Measurements from ENCODE around the gene RAB36.
"Not testable (repeated sequence)": the region's sequence is repeated elsewhere in the genome, so short reads cannot be mapped to it uniquely, and the experiment has no call there.

RAB36 gene

DNA sequence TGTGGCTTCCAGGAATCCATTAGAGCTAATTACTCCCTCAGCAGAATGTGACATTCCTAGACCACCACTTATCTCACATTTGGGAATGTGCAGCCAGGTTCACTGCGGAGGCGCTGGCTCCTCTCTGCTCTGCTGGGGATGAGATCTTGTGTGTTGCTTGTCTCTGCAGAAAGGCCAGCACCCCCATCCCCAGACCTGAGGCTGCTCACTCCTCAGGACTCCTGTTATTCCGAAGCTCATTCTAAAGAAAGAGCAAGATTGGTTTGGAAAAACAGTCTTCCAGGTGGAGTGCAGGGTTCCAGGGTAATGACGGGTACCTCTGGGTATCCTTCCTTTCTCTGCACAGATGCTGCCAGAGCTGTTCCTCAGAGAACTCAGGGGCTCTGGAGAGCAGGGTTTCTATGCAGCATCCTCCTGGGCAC lies 24.3 kb upstream of the RAB36 start:
- DNase-seq: no peak

DNA sequence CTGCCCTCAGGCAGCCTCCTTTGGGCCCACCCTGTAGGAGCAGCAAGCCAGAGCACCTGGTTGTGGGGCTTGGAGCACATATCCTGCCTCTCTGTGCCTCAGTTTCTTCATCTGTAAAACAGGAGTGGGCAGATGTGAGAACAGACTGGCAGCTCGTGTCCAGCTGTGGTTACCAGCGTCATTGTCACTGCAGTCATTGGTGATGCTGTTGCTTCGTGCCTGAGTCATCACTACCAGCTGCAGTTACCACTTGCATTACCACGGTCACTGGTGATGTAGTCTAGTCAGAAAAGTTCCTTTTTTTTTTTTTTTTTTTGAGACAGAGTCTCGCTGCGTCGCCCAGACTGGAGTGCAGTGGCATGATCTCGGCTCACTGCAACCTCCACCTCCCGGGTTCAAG lies 23.9 kb upstream of the RAB36 start:
- DNase-seq: no peak

DNA sequence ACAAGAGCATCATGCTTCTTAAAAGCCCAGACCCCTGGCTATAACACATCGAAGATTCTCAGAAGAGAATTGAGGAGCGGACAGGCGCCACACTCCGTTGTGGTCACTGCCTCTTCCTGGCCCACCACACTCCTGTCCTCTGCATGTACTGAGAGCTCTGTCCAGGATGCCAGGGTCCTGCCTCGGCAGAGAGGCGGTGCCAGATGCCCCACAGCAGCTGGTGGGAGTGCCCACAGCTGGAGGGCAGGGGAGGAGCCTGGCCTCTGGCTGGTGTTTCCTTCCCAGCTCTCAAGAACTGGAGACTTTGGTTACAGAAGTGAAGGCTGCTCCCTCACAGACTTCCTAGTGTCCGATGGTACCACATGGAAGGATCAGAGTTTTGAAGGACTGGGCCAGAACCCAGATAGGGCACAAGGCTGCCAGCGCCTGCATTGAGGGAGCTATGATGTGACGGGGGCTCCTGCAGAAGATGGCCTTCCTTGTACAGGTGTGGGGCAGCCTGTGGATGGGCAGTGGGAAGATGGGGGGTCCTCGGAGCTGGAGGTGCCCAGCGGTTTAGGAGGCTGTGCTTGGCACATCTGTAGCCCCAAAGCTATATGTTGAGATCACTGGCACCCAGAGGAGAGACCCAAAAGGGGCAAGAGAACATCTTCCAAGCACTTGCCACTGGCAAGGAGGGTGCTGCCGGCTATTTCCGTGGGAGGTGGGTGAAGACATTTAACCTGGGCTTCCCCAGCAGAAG lies 22.9 kb upstream of the RAB36 start:
- no peak for DNase-seq

DNA sequence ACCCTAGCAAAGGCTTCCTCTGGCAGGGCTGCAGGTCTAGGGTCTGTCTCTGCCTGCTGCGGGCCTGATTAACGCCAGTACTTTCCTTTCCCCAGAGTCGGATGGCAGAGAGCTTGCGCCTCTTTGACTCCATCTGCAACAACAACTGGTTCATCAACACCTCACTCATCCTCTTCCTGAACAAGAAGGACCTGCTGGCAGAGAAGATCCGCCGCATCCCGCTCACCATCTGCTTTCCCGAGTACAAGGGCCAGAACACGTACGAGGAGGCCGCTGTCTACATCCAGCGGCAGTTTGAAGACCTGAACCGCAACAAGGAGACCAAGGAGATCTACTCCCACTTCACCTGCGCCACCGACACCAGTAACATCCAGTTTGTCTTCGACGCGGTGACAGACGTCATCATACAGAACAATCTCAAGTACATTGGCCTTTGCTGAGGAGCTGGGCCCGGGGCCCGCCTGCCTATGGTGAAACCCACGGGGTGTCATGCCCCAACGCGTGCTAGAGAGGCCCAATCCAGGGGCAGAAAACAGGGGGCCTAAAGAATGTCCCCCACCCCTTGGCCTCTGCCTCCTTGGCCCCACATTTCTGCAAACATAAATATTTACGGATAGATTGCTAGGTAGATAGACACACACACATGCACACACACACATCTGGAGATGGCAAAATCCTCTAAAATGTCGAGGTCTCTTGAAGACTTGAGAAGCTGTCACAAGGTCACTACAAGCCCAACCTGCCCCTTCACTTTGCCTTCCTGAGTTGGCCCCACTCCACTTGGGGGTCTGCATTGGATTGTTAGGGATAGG lies 22.1 kb upstream of the RAB36 start:
- DNase-seq: no peak

DNA sequence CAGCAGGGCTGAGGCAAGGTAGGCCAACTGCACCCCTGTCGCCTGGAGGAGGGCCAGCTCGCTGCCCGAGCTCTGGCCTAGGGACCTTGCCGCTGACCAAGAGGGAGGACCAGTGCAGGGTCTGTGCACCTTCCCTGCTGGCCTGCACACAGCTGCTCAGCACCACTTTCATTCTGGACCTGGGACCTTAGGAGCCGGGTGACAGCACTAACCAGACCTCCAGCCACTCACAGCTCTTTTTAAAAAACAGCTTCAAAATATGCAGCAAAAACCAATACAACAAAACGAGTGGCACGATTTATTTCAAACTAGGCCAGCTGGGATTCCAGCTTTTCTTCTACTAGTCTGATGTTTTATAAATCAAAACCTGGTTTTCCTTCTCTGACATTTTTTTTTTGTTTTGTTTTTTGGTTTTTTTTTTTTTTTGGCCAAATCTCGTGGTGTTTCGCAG lies 21.4 kb upstream of the RAB36 start:
- DNase-seq: no peak

DNA sequence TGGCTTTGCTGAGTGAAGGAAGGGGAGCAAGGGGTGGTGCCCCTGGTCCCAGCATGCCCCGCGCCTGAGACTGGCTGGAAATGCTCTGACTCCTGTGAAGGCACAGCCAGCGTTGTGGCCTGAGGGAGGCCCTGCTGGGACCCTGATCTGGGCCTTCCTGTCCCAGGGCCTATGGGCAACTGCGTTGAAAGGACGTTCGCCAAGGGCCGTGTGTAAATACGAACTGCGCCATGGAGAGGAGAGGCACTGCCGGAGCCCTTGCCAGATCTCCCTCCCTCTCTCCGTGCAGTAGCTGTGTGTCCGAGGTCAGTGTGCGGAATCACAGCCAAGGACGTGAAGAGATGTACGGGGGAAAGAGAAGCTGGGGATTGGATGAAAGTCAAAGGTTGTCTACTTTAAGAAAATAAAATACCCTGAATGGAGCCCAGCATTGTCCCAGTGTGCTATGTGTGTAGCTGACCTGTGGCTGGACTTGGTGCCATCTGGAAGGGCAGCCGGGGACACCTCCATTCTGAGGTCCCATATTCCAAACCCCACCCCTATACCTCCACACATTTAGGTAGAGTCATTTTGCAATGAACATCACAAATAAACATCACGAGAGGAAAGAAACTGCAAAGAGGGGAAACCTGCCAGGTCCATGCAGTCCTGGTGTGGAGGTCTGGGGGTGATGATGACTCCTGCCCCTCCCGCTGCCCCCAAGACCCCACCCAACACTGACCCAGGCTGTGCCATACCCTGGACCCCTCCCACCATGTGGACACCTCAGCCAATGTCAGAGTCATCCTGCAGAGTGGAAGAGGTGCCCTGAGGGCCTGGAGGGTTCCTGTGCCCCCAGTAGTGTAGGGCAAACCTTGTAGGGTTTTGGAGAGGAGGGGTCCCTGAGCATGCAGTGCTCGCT lies 20.4 kb upstream of the RAB36 start:
- no peak for DNase-seq

DNA sequence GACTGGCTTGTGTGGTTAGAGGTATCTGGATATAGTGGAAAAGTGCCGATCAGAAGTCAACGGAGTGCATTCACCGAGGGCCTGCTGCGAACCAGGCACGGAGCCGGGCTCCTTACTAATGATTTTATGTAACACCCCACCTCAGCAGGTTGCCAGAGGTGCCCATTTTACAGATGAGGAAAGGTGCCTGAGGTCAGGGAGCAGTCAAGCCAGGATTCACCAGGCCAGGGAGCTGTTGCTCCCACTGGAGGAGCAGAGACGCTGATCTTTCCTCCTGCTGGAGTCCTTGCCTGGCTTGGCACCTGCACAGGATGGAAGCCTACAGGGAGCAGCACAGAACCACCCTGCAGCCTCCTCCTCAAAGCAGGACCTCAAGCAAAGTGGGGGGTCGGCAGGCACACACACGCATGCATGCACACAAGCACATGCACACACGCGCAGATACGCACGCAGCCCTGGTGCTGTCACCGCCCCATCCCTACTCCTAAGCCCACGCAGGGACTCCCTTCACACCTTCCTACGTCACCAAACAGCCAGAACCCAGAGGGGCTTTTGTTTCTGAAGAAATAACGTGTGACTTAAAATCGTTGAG lies 19.7 kb upstream of the RAB36 start:
- no peak for DNase-seq

DNA sequence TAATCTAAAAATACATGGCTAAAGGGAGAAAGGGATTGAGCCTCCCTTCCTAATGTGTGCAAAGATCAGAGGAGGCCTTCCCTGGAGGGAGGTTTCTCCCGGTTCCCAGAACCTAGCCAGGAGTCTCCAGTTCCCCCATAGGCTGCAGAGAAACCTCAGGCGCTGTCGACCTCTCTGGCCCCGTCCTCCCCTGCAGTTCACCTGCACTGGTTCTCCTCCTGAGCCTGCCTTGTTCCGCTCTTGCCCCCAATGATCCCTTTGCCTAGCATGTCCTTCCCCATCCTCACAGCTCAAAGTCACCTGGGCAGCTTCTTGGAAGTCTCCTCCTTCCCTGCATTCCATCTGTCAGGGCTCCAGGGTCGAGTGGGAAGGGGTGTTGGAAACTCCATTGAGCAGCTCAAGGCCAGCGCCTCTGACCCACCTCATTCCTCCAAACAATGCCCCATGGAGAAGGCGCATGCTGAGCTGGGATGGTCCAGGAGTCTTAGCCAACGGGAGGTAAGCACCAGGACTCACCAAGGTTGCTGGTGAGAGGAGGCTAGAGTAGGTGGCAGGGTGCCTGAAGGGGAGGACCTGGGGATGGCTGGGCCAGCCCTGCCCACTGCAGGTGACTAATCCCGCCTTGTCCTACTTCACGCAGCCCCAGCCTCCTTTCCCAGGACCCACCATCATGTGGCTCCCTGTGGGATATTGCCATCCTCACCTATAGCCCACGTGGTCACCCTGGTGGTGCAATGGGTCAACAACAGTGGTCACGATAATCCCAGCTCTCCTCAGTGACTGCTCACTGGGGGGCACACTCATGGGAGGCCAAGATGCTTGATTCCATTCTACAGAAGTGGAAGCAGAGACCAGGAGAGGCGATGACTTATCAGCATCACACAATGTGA lies 18.9 kb upstream of the RAB36 start:
- no peak for DNase-seq

DNA sequence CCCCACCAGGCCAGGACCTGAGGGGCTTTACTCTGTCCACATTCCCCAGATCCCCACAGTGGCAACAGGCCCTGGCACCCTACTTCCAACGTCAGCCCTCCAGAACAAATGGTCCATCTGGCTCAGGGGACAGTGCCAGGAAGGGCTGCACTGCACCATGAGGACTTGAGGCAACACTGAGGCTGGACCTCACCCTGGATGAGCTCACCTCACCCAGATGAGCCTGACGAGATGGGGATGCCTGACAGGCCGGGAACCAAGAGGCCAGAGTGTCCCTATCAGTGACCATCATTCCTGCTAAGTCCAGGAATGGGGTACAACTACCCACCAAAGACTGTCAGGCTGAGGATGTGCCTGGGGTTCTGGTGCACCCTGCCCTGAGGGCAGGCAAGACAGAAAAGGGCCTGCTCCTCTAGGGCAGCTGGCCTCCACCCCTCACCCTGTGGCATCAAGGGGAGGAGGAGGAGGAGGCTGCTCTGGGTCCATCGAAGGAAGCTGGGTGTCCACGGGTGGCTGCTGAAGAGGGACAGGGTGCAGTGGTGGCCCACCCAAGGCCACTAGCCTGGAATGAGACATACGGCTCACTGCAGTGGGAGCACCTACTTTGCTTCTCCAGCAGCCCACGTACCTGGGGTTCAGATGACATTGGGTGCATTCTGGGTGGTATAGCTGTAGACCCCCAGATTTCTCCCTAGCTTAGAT lies 18.1 kb upstream of the RAB36 start:
- no peak for DNase-seq

DNA sequence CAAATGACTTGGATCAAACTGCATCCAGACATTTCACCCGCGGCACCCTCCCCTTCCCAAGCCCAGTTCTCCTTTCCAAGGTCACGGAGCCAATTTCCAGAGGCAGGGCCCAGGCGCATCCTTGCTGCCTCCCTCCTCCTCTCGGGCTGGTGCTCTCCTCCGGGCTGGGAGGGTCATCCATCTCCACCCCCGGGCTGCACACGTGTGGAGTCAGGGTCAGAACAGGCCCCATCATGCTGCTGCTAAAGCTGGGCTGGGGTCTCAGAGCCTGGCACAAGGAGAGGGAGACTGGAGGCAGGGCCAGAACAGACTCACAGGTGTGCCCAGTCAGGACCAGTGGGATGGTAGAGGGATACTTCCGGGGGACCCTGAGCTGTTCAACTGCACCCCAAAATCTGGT lies 17.5 kb upstream of the RAB36 start:
- DNase-seq: no peak

DNA sequence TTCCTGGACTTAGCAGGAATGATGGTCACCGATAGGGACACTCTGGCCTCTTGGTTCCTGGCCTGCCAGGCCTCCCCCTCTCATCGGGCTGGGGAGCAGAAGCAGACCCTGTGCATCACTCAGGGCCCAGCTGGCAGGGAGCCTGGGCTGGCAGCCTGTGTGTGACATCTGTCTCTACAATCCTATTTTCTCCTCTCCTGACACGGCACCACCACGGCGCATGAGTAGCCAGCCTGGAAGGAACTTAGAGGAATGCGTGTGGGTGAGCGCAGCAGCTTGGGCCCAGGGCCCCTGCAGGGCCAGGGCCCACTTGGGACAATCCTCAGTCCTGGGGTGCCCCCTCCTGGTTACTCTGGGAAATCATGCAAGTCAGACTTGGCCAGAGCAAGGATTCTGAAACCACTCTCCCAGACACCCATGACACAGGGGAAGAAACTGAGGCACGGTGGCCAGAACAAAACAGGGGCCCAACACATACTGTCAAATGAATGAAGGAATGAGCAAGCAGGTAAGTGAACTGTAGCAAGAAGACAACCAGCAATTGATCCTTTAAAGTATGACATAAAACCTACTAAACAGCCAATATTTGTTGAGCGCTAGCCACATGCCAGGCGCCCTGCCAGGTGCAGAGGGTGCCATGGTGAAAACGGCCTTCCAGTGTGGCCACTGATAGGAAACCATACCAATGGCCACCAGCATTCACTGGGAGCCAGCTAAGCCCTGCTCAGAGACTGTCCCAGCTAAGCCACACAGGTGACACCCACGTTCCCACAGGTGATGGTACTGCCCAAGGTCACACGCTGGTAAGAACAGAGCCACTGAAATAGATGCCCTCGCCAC lies 16.8 kb upstream of the RAB36 start:
- DNase-seq: peak; percentile 76 to 82

DNA sequence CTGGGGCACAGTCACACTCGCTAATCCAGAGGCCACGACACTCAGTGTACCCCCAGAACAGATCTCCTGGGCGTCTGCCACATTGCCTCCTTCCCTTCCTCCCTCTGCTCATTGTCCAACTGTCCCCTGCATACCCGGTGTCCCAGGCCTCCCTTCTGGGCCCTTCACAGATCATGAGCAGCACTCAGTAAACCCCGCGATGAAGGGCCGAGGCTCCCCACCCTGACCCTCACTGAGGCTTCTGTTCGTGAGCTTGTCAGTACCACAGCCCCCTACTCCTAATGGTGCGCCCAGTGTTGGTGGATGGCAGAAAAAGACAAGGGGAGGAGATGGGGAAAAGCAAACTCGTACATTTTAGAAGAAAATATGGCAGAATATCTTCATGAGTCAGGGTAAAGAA lies 16.1 kb upstream of the RAB36 start:
- no peak for DNase-seq

DNA sequence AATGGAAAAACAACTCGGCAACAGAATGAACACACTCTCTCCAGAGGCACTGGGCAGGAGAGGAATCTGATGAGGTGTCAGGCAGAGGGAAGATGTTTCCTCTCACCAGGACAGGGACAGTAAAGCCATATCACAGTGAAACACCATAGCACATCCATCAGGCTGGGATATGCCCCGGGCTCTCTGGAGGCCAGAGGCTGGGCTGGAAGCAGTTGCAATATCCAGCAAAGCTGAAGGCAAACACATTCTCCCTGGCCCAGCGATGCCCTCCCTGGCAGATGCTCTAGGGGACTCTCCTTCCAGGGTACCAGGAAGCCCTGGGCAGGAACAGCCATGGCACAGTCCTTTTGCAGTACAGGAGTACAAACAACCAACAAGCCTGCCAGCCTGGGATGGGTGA lies 14.6 kb upstream of the RAB36 start:
- no peak for DNase-seq

DNA sequence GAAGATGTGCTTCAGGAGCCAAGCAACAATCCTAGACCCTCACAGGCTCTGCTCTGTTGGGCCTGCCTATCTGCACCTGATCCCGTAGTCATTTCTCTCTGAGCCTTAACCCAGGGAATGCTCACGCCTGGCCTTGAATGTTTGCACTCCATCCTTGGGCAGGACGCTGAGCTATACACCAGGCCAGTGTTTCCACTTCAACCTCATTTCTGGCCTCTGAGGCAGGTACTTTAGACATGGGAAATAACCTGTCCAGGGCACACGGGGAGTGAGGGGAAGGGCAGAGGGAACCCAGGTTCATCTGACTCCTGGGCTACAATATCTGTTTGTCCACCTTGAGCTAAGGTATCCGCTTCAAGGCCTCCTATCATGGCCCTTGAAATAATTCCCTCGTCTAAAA lies 13.3 kb upstream of the RAB36 start:
- DNase-seq: no peak

DNA sequence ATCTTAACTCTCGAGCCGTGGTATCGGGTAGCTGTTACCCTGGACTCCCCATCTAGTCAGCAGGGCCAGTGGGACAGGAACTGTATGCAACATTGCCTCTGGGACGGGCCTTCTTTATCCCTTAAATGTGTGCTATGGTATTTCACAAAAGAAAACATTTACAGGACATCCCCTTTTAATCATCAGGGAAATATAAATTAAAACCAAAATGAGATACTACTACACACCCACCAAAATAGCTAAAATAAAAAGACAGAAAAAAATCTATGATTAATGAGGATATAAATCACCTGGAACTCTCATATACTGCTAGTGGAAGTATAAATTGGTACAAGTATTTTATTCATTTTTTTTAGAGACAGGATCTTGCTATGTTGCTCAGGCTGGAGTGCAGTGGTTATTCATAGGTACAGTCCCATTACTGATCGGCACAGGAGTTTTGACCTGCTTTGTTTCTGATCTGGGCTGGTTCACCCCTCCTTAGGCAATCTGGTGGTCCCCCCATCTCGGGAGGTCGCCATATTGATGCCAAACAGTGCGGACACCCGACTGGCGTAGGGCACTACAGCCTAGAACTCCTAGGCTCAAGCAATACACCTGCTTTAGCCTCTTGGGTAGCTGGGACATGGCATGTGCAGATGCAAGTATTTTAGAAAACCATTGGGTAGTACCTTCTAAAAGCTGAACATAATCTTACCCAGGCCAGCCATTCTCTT lies 12.7 kb upstream of the RAB36 start:
- DNase-seq: no peak

DNA sequence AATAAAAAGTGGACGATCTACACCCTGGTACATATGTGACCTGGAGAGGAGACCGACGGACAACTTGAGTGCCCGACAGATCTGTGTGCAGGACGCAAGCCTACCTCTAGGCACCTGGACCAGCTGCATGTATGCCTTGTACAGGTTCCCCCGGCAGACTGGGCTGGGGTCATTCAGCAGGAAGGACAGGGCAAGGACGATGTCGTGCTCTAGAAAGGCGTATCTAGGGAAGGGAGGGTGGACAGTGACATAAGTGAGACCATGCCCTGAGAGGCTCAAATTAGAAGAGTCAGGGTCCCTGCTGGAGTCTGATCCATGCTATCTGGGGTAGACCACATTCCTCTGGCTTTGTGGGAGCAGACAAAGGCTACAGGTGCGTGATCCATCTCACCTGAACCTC lies 11.4 kb upstream of the RAB36 start:
- DNase-seq: no peak

DNA sequence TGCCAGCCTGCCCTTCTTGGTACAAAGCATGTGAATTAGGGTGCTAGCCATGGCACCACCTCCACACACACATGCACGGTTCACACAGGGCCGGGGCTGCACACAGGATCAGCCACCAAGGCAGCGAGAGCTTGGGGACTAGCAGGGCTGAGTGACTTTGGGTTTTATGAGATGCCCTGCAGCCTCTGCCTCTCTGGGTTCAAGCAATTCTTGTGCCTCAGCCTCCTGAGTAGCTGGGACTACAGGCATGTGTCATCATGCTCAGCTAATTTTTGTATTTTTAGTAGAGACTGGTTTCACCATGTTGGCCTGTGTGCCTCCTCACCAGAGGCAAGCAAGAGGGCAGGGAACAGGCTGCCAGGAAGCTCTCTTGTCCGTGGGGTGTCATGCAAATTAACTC lies 8.3 kb upstream of the RAB36 start:
- DNase-seq: not testable (repeated sequence)

DNA sequence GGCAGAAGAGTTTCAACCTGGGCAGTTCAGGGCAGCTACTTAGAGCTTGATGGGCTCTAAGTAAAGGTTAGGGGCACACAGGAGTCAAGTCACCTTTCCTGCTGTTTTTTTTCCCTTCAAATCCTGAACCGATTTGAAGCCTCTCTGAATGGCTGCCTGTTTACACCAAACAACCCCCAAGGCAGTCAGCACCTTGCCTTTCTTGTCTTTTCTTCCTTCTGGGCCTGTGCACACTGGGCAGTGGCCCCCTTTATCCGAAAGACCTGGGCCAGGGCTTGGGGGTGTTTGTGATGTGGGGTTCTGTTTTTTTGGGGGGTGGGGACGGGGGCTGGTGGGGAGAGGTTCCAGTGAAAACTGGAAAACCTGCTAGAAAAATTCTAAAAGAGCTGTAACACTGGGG lies 7.8 kb upstream of the RAB36 start:
- DNase-seq: no peak

DNA sequence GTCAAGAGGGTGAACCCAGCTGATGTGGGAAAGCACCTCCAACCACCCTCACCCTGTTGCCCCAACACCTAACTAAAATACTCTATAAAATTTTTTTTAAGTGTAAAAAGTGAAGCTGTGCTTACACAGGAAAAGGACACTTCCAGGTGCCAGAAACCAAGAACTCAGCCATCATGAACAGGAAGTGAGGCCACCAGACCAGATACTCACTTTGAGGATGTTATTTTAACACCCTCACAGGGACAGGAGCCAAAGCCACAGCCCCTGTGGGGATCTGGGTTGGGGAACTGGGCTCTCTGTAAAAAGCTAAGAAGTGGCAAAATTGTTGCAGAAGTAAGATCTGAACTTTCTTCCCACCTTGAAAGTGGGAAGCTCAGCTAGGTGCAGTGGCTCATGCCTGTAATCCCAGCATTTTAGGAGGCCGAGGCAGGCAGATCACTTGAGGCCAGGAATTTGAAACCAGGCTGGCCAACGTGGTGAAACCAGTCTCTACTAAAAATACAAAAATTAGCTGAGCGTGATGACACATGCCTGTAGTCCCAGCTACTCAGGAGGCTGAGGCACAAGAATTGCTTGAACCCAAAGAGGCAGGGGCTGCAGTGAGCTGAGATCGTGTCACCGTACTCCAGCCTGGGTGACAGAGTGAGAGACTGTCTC lies 7.2 kb upstream of the RAB36 start:
- DNase-seq: peak; percentile 21 to 36

Data from activated CD4-positive, alpha-beta T cell treated with anti-CD3 and anti-CD28 coated beads, Interleukin-2, amount 50 U/mL, for 48 hours (primary cell).